Fibroblast of upper back skin (primary cell): Measurements from ENCODE around the gene DYRK1A.
"Not testable (repeated sequence)": the region's sequence is repeated elsewhere in the genome, so short reads cannot be mapped to it uniquely, and the experiment has no call there.

Experiments
- DNase-seq: peaks from one replicate; pipeline ENCODE4 v3.0.0-alpha.2; 2013

DYRK1A gene

GRCh38 chr21:37528150-37528937 is 161.8 kb downstream of the DYRK1A start:
- no peak for DNase-seq

GRCh38 chr21:37529649-37530048 is 163.1 kb downstream of the DYRK1A start:
- no peak for DNase-seq

- DNase-seq = no peak
These were observed 164.4 kb downstream of the DYRK1A start for GRCh38 chr21:37530901-37531351.

- no peak for DNase-seq
These were observed 164.9 kb downstream of the DYRK1A start for GRCh38 chr21:37531431-37531932.

- peak; percentile 16 for DNase-seq
These were observed 166.6 kb downstream of the DYRK1A start for GRCh38 chr21:37532868-37533780.

GRCh38 chr21:37534431-37534830 is 167.9 kb downstream of the DYRK1A start:
- DNase-seq = no peak

- no peak for DNase-seq
These were observed 168.6 kb downstream of the DYRK1A start for GRCh38 chr21:37535130-37535529.

- DNase-seq = no peak
These were observed 169.1 kb downstream of the DYRK1A start for GRCh38 chr21:37535672-37536071.

GRCh38 chr21:37536616-37537278 is 170.2 kb downstream of the DYRK1A start:
- DNase-seq = no peak

GRCh38 chr21:37537391-37537996 is 170.9 kb downstream of the DYRK1A start:
- no peak for DNase-seq

GRCh38 chr21:37538971-37539590 is 172.5 kb downstream of the DYRK1A start:
- DNase-seq = no peak

GRCh38 chr21:37541128-37541527 is 174.6 kb downstream of the DYRK1A start:
- not testable (repeated sequence) for DNase-seq

- no peak for DNase-seq
These were observed 175.9 kb downstream of the DYRK1A start for GRCh38 chr21:37542512-37542911.

- DNase-seq = no peak
These were observed 179.8 kb downstream of the DYRK1A start for GRCh38 chr21:37546299-37546908.

- peak; percentile 80 for DNase-seq
These were observed 180.5 kb downstream of the DYRK1A start for GRCh38 chr21:37546949-37547614.

- DNase-seq = peak; percentile 85
These were observed 181.1 kb downstream of the DYRK1A start for GRCh38 chr21:37547615-37548200.

GRCh38 chr21:37548521-37548981 is 182.0 kb downstream of the DYRK1A start:
- no peak for DNase-seq

- DNase-seq = not testable (repeated sequence)
These were observed 183.2 kb downstream of the DYRK1A start for GRCh38 chr21:37549730-37550129.

GRCh38 chr21:37550157-37550556 is 183.6 kb downstream of the DYRK1A start:
- DNase-seq = no peak

- DNase-seq = no peak
These were observed 184.2 kb downstream of the DYRK1A start for GRCh38 chr21:37550618-37551330.
